Keratinocyte (primary cell): ENCODE data around the gene B4GALNT4. TPM values are rescaled to one million over a fixed set of nuclear protein-coding genes. Genes with fewer than 3 reads are reported as not detected.

Experiments
- DNase-seq: peaks from one replicate; pipeline ENCODE4 v3.0.0-alpha.2; 2011; ENCODE audit warnings: low read depth, missing footprints, low spot score
- FAIRE-seq: peaks from 2 replicates; lab custom pipeline; 2011; peaks lifted over from hg19 to GRCh38; lab: Jason Lieb, UNC
- H2AFZ ChIP-seq: 2 replicates; pipeline ENCODE4 v1.6.0; 2012; ENCODE audit warnings: low read length, control low read depth, inconsistent platforms; ENCODE audit not compliant: control insufficient read depth
- H3K27ac ChIP-seq: 2 replicates; pipeline ENCODE4 v1.5.1; 2011; ENCODE audit warnings: low read length; ENCODE audit not compliant: control insufficient read depth, insufficient read depth
- H3K27me3 ChIP-seq: 3 replicates; pipeline ENCODE4 v1.6.0; 2011; ENCODE audit warnings: low read length; ENCODE audit not compliant: control insufficient read depth, insufficient read depth; ENCODE audit errors: extremely low read depth
- H3K36me3 ChIP-seq, 2 experiments: 2 replicates in 1 of 2; 3 replicates in 1 of 2; pipeline ENCODE4 v1.5.1; 2011; ENCODE audit warnings: low read length in 2 of 2, mild to moderate bottlenecking in 1 of 2; ENCODE audit not compliant: control insufficient read depth in 2 of 2, insufficient read depth in 2 of 2; ENCODE audit errors: extremely low read depth in 1 of 2
- H3K4me1 ChIP-seq: 3 replicates; pipeline ENCODE4 v1.5.1; 2011; ENCODE audit warnings: low read length; ENCODE audit not compliant: control insufficient read depth, insufficient read depth; ENCODE audit errors: extremely low read depth
- H3K4me2 ChIP-seq: 3 replicates; pipeline ENCODE4 v1.6.0; 2011; ENCODE audit warnings: low read depth, low read length; ENCODE audit not compliant: control insufficient read depth, insufficient read depth; ENCODE audit errors: extremely low read depth
- H3K4me3 ChIP-seq, 3 experiments: fragments of 200-600 bp in 1 of 3; sonication (generic) in 1 of 3; 2 replicates in 2 of 3; 3 replicates in 1 of 3; pipeline ENCODE4 v1.5.1; 2011 to 2016; ENCODE audit warnings: low read length in 3 of 3, mild to moderate bottlenecking in 3 of 3, control low read depth in 2 of 3, inconsistent platforms in 1 of 3, low read depth in 1 of 3, mixed read lengths in 1 of 3, mixed run types in 1 of 3, moderate library complexity in 1 of 3; ENCODE audit not compliant: control insufficient read depth in 2 of 3, insufficient read depth in 2 of 3; ENCODE audit errors: extremely low read depth in 1 of 3
- H3K79me2 ChIP-seq: 2 replicates; pipeline ENCODE4 v1.6.0; 2012; ENCODE audit warnings: low read length; ENCODE audit not compliant: control insufficient read depth, insufficient read depth
- H3K9ac ChIP-seq: 3 replicates; pipeline ENCODE4 v1.6.0; 2011; ENCODE audit warnings: low read length; ENCODE audit not compliant: control insufficient read depth, insufficient read depth; ENCODE audit errors: extremely low read depth
- H3K9me1 ChIP-seq: 3 replicates; pipeline ENCODE4 v1.6.0; 2011; ENCODE audit warnings: low read length; ENCODE audit not compliant: control insufficient read depth, insufficient read depth; ENCODE audit errors: extremely low read depth
- H3K9me3 ChIP-seq: 2 replicates; pipeline ENCODE4 v1.5.1; 2012; ENCODE audit warnings: low read depth, low read length; ENCODE audit not compliant: control insufficient read depth
- H4K20me1 ChIP-seq: 3 replicates; pipeline ENCODE4 v1.6.0; 2011; ENCODE audit warnings: low read length; ENCODE audit not compliant: control insufficient read depth, insufficient read depth; ENCODE audit errors: extremely low read depth
- EZH2 ChIP-seq: IDR thresholded peaks from one replicate; pipeline ENCODE4 v1.6.1; 2012; ENCODE audit warnings: inconsistent platforms, mild to moderate bottlenecking, low read length, moderate library complexity
- dilution Hi-C: fragments of 300-500 bp; cut with MboI; formaldehyde crosslinking; loops from one replicate; pipeline ENCODE4 v1.7.0; 2020; ENCODE audit warnings: low sequenced_read_pairs; ENCODE audit not compliant: extremely low pct_ligation_motif_present
- polyA plus RNA-seq, 5 experiments: library from polyadenylated mRNA; depleted of rRNA in 3 of 5; stranded (reverse) in 3 of 5; stranded (forward) in 1 of 5; unstranded in 1 of 5; fragments of >200 nt; gene quantifications; 1 replicate in 1 of 5; 2 replicates in 3 of 5; 3 replicates in 1 of 5; pipeline versions ENCODE4 v1.2.1 to v1.2.3, GENCODE V29; 2011 to 2012; ENCODE audit warnings: missing spikeins in 2 of 5, low read depth in 1 of 5, low replicate concordance in 1 of 5
- TF ChIP-seq, protein P1 (sequence below), 3 experiments: IDR thresholded peaks in 1 of 3; conservative IDR thresholded peaks in 1 of 3; optimal IDR thresholded peaks in 1 of 3; 2 replicates in 2 of 3; 3 replicates in 1 of 3; pipeline versions ENCODE3 to v1.5.1; 2011; ENCODE audit warnings: low read length in 3 of 3, mild to moderate bottlenecking in 3 of 3, moderate library complexity in 2 of 3, control low read depth in 1 of 3, inconsistent platforms in 1 of 3; ENCODE audit not compliant: insufficient read depth in 2 of 3; ENCODE audit errors: extremely low read depth in 1 of 3

The B4GALNT4 gene
- polyA plus RNA-seq, 1 donor (not counting 4 experiments of a cell fraction or from before 2014, with no cell fraction given) = 7.3 TPM

DNA sequence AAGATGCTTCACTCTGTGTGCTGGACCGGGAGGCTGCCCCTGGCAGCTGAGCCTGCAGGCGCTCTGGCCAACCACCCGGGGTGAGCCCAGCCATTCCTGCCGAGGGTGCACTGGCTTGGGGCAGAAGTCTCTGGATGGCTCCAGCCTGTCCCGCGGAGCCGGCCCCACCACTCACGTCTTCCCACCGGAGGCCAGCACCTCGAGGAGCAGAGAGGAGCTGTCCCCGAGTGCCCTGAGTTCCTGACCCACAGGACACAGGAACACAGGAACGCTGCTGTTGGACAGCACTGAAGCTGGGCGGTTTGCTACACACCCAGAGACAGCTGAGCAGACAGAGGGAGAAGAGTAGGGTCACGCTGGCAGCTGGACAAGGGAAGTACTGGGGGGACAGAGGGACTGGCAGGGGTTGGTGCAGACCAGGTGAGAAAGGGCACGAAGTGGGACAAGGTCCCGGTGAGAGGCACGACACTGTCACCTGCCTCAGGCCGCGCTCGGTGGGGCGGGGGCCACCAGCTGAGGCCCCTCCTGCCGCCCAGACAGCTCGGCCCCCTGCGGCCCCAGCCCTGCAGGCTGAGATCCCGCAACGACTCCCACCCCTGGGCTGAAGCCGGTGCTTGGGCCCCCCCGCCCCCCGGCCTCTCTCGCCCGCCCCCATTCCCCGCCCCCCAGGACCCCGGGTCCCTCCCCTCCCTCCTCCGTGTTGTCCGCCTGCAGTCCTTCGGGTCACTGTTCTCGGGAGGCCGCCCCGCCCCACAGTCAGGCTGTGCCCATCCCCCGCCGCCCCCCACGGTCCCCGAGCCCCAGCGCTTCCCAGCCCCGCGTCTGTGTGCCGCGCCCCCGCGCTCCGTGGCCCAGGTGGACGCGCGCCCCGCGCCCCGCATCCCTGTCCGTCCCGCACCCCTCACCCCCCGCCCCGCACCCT, 624 bp upstream of the B4GALNT4 start:
- H3K27ac ChIP-seq = no peak overlapping the region
- H2AFZ ChIP-seq = no peak overlapping the region
- DNase-seq (no peak), FAIRE-seq (no peak)
- no peak overlapping the region for H3K9ac ChIP-seq
- dilution Hi-C loops = no loop called here
- no peaks in the 10 kb centered on the region for H3K9me3 ChIP-seq
- no peaks in the 10 kb centered on the region for H3K9me1 ChIP-seq
- peaks cover 0 to 3% of the 10 kb centered on the region in 2 experiments for H3K36me3 ChIP-seq
- TF ChIP-seq, protein P1, sequence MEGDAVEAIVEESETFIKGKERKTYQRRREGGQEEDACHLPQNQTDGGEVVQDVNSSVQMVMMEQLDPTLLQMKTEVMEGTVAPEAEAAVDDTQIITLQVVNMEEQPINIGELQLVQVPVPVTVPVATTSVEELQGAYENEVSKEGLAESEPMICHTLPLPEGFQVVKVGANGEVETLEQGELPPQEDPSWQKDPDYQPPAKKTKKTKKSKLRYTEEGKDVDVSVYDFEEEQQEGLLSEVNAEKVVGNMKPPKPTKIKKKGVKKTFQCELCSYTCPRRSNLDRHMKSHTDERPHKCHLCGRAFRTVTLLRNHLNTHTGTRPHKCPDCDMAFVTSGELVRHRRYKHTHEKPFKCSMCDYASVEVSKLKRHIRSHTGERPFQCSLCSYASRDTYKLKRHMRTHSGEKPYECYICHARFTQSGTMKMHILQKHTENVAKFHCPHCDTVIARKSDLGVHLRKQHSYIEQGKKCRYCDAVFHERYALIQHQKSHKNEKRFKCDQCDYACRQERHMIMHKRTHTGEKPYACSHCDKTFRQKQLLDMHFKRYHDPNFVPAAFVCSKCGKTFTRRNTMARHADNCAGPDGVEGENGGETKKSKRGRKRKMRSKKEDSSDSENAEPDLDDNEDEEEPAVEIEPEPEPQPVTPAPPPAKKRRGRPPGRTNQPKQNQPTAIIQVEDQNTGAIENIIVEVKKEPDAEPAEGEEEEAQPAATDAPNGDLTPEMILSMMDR (optimal IDR thresholded peaks at IDR 0.05 in 1 of 3, IDR thresholded peaks at IDR 0.05 in 1 of 3, conservative IDR thresholded peaks at IDR 0.05 in 1 of 3; ENCODE audit: extremely low read depth in 1 of 3, insufficient read depth in 2 of 3, low read length in 3 of 3) = no peak
- TF ChIP-seq EZH2 = peak; percentile 93
- H3K4me2 ChIP-seq = no peak overlapping the region
- H3K4me3 ChIP-seq = peak overlapping the region in 1 of 3 experiments; percentile 19
- no peaks in the 10 kb centered on the region for H3K79me2 ChIP-seq
- H3K4me1 ChIP-seq = peaks cover 20% of the 10 kb centered on the region
- H3K27me3 ChIP-seq = peaks cover 55% of the 10 kb centered on the region
- no peaks in the 10 kb centered on the region for H4K20me1 ChIP-seq

DNA sequence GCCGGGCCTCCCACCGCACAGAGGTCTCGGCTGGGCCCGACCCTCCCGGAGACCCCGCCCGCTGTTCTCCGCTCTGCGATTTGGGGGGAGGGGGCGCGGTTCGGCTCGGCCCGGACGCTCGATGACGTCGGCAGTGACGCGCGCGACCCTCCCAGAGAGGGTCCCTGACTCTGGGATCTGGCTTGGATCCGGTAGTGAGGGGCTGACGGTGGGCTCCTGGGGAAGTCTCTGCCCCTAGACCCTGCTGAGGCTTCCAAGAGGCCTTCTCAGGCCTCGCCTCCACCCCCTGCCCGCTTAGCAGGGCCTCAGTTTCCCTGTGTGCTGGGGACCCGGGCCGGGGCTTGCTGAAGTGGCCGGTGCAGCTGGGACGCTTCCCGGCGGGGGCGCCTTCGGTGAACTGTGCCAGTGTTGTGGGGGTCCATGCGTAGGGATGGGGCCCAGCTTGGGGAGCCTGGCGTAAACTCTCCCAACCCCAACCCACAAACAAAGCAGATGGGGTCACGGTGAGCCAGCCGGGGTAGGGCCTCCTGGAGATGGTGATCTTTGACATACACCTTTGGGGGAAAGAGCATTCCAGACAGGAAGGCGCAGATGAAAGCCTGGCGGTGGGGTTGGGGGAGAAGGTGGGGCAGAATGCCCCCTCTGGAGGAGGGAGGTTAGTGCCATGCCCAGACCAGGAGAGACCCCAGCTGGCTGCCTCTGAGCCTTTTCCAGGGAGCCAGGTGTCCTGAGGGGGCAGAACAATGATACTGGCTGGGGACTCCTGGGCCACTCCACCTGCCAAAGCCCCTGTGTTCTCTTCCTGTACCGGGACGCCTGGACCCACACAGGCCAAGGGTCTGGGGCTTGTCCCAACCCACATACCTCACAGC, 1.0 kb downstream of the B4GALNT4 start:
- Histone ChIP-seq H3K9ac (peak overlapping the region; percentile 47), H4K20me1 (no peaks in the 10 kb centered on the region), H2AFZ (no peak overlapping the region), H3K4me2 (peak overlapping the region; percentile 56), H3K79me2 (no peaks in the 10 kb centered on the region), H3K4me3 (peak overlapping the region; percentile 34 to 58 (median 54)), H3K4me1 (peaks cover 9% of the 10 kb centered on the region), H3K27me3 (peaks cover 55% of the 10 kb centered on the region), H3K9me1 (no peaks in the 10 kb centered on the region), H3K9me3 (no peaks in the 10 kb centered on the region), H3K36me3 (peaks cover 0 to 3% of the 10 kb centered on the region in 2 experiments), H3K27ac (no peak overlapping the region)
- dilution Hi-C loops = no loop called here
- DNase-seq (no peak), FAIRE-seq (no peak)
- TF ChIP-seq, protein P1 (optimal IDR thresholded peaks at IDR 0.05 in 1 of 3, IDR thresholded peaks at IDR 0.05 in 1 of 3, conservative IDR thresholded peaks at IDR 0.05 in 1 of 3; ENCODE audit: extremely low read depth in 1 of 3, insufficient read depth in 2 of 3, low read length in 3 of 3) = no peak
- TF ChIP-seq EZH2 = peak; percentile 54
